ENCODE results near the gene A4GNT.

DNA sequence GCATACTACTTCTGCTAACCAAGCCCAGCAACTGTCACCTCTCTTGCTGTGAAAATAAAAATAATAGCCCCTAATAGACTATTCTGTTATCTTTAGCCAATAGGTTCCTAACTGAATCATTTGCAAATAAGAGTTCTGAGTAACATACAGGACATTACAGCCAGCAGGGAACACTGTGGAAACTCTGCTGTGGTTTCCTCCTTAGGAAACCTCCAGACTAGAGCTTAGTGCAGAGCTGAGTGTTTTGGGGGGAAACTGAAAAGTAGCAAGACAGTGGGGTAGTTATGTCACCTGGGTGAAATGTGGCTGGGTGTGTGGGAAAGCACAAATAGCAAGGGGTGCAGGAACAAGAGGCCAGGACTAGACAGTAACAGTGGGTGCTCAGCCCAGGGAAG, 49.2 kb downstream of the A4GNT start:
- TF ChIP-seq, protein P1, sequence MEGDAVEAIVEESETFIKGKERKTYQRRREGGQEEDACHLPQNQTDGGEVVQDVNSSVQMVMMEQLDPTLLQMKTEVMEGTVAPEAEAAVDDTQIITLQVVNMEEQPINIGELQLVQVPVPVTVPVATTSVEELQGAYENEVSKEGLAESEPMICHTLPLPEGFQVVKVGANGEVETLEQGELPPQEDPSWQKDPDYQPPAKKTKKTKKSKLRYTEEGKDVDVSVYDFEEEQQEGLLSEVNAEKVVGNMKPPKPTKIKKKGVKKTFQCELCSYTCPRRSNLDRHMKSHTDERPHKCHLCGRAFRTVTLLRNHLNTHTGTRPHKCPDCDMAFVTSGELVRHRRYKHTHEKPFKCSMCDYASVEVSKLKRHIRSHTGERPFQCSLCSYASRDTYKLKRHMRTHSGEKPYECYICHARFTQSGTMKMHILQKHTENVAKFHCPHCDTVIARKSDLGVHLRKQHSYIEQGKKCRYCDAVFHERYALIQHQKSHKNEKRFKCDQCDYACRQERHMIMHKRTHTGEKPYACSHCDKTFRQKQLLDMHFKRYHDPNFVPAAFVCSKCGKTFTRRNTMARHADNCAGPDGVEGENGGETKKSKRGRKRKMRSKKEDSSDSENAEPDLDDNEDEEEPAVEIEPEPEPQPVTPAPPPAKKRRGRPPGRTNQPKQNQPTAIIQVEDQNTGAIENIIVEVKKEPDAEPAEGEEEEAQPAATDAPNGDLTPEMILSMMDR (conservative IDR thresholded peaks at IDR 0.05), result no peak
- TF ChIP-seq ZFX (IDR thresholded peaks at IDR 0.05), result no peak

Data from C4-2B (cell line).